GM23338 (cell line): ENCODE measurements around the gene CAMTA1. TPM values are rescaled to one million over a fixed set of nuclear protein-coding genes. Genes with fewer than 3 reads are reported as not detected.

Experiments
- ATAC-seq: fragments of 200-7000 bp; cut with Tn5 transposase; 3 replicates; pipeline ENCODE4 v1.9.1; 2020
- DNase-seq: peaks from one replicate; pipeline ENCODE4 v3.0.0-alpha.2; 2015; ENCODE audit warnings: low spot score
- H2AFZ ChIP-seq: fragments of 200-600 bp; sonication (generic); 2 replicates; pipeline ENCODE4 v1.8.0; 2016; ENCODE audit warnings: antibody characterized with exemption, mild to moderate bottlenecking, moderate library complexity
- H3F3A ChIP-seq: fragments of 200-600 bp; sonication (generic); replicated peaks from 2 replicates; pipeline ENCODE4 v1.8.0; 2017; ENCODE audit warnings: antibody characterized with exemption, mixed run types, low read depth
- H3K27ac ChIP-seq: fragments of 200-600 bp; sonication (generic); 2 replicates; pipeline ENCODE4 v1.6.1; 2016; ENCODE audit warnings: low read depth
- H3K27me3 ChIP-seq: fragments of 200-600 bp; sonication (generic); 2 replicates; pipeline ENCODE4 v1.8.0; 2016; ENCODE audit warnings: mild to moderate bottlenecking, mixed run types, moderate library complexity; ENCODE audit not compliant: insufficient read depth
- H3K36me3 ChIP-seq: fragments of 200-600 bp; sonication (generic); 2 replicates; pipeline ENCODE4 v1.8.0; 2016; ENCODE audit warnings: mild to moderate bottlenecking; ENCODE audit not compliant: insufficient read depth
- H3K4me1 ChIP-seq: fragments of 200-600 bp; sonication (generic); 2 replicates; pipeline ENCODE4 v1.8.0; 2016; ENCODE audit warnings: mild to moderate bottlenecking, moderate library complexity; ENCODE audit not compliant: insufficient read depth
- H3K4me2 ChIP-seq: fragments of 200-600 bp; sonication (generic); 2 replicates; pipeline ENCODE4 v1.7.1; 2017; ENCODE audit warnings: mixed run types
- H3K4me3 ChIP-seq: fragments of 200-600 bp; sonication (generic); 2 replicates; pipeline ENCODE4 v1.6.1; 2016; ENCODE audit warnings: mixed run types
- H3K79me2 ChIP-seq: fragments of 200-600 bp; sonication (generic); replicated peaks from 2 replicates; pipeline ENCODE4 v1.8.0; 2017; ENCODE audit warnings: mild to moderate bottlenecking; ENCODE audit not compliant: insufficient read depth
- H3K9me2 ChIP-seq: fragments of 200-600 bp; sonication (generic); 2 replicates; pipeline ENCODE4 v1.8.0; 2017; ENCODE audit not compliant: insufficient read depth
- H4K20me1 ChIP-seq: fragments of 200-600 bp; sonication (generic); replicated peaks from 2 replicates; pipeline ENCODE4 v1.8.0; 2017; ENCODE audit warnings: mild to moderate bottlenecking; ENCODE audit not compliant: insufficient read depth
- H3K27ac Mint-ChIP-seq: 2 replicates; pipeline ENCODE4 v1.8.0; 2020; ENCODE audit warnings: inconsistent platforms, mild to moderate bottlenecking, moderate library complexity, mixed read lengths
- H3K27me3 Mint-ChIP-seq: 3 replicates; pipeline ENCODE4 v1.8.0; 2022; ENCODE audit warnings: low read depth, mild to moderate bottlenecking, moderate library complexity, mixed read lengths, inconsistent platforms; ENCODE audit not compliant: insufficient read depth, poor library complexity
- H3K36me3 Mint-ChIP-seq: 3 replicates; pipeline ENCODE4 v1.8.0; 2021; ENCODE audit warnings: low read depth, mild to moderate bottlenecking, inconsistent platforms, moderate library complexity, mixed read lengths
- H3K4me1 Mint-ChIP-seq: 3 replicates; pipeline ENCODE4 v1.8.0; 2020; ENCODE audit warnings: mild to moderate bottlenecking, inconsistent platforms, mixed read lengths
- H3K4me3 Mint-ChIP-seq: 3 replicates; pipeline ENCODE4 v1.8.0; 2021; ENCODE audit warnings: moderate library complexity, mild to moderate bottlenecking, inconsistent platforms, mixed read lengths
- H3K9me3 Mint-ChIP-seq: 3 replicates; pipeline ENCODE4 v1.8.0; 2020; ENCODE audit warnings: moderate library complexity, mild to moderate bottlenecking, inconsistent platforms, mixed read lengths
- CREB1 ChIP-seq: fragments of 250-450 bp; sonication (Bioruptor Pico); IDR thresholded peaks from 2 replicates; pipeline ENCODE4 v1.5.0; 2020; ENCODE audit warnings: low read depth, mild to moderate bottlenecking, moderate library complexity
- ETS1 ChIP-seq: IDR thresholded peaks from 2 replicates; pipeline ENCODE4 v1.6.1; 2016; ENCODE audit warnings: antibody characterized with exemption
- EZH2 ChIP-seq: fragments of 200-600 bp; sonication (generic); IDR thresholded peaks from one replicate; pipeline ENCODE4 v1.8.0; 2017; ENCODE audit warnings: antibody characterized with exemption, mild to moderate bottlenecking, low read depth; ENCODE audit not compliant: unreplicated experiment
- NANOG ChIP-seq: IDR thresholded peaks from 2 replicates; pipeline ENCODE4 v1.6.1; 2016; ENCODE audit warnings: antibody characterized with exemption, borderline replicate concordance
- REST ChIP-seq: IDR thresholded peaks from one replicate; pipeline ENCODE4 v1.6.1; 2018; ENCODE audit warnings: antibody characterized with exemption; ENCODE audit not compliant: unreplicated experiment
- STAT1 ChIP-seq: IDR thresholded peaks from one replicate; pipeline ENCODE4 v1.6.1; 2016; ENCODE audit warnings: antibody characterized with exemption; ENCODE audit not compliant: unreplicated experiment
- ZNF331 ChIP-seq: fragments of 250-450 bp; sonication (Bioruptor Pico); IDR thresholded peaks from 2 replicates; pipeline ENCODE4 v1.5.0; 2020; ENCODE audit warnings: low read depth, mild to moderate bottlenecking, moderate library complexity
- polyA plus RNA-seq: library from polyadenylated mRNA; unstranded; fragments of >200 nt; fragmentation: Nextera tagmentation; extraction: Ambion mirVana; gene quantifications from 2 replicates; pipeline ENCODE4 v1.2.1, GENCODE V29; 2016
- total RNA-seq: library from RNA; depleted of rRNA; stranded (reverse); fragments of >200 nt; shearing (Covaris generic); gene quantifications from 2 replicates; pipeline ENCODE4 v1.2.3, GENCODE V29; 2014

Gene CAMTA1
- total and polyA plus RNA-seq, 2 experiments from 2014 or later: 115 to 519 TPM

- no peak overlapping the region for H2AFZ ChIP-seq
- H3K27ac Mint-ChIP-seq: no peak overlapping the region
- H3K4me1 ChIP-seq: no peaks in the 10 kb centered on the region
- no peak overlapping the region for H3K4me3 Mint-ChIP-seq
- peaks cover 9% of the 10 kb centered on the region; the same call in 2 of the 3 replicates for H3K4me1 Mint-ChIP-seq
- no peaks in the 10 kb centered on the region for H3K36me3 Mint-ChIP-seq
- no peak overlapping the region for H3K4me2 ChIP-seq
- H4K20me1 ChIP-seq: no peaks in the 10 kb centered on the region
- TF ChIP-seq CREB1 (CRISPR knock-in tag): no peak
- TF ChIP-seq STAT1: no peak
- no peaks in the 10 kb centered on the region for H3K9me3 Mint-ChIP-seq
- DNase-seq (no peak), ATAC-seq (no peak)
- H3K79me2 ChIP-seq: no peaks in the 10 kb centered on the region
- no peak overlapping the region for H3K27ac ChIP-seq
- no peaks in the 10 kb centered on the region for H3K36me3 ChIP-seq
- no peak overlapping the region for H3K4me3 ChIP-seq
- no peaks in the 10 kb centered on the region for H3F3A ChIP-seq
- H3K27me3 Mint-ChIP-seq: peaks cover 5% of the 10 kb centered on the region
- H3K27me3 ChIP-seq: no peaks in the 10 kb centered on the region
- no peaks in the 10 kb centered on the region for H3K9me2 ChIP-seq
Observed at GRCh38 chr1:7663451-7664146, 878.3 kb downstream of the CAMTA1 start.

- no peaks in the 10 kb centered on the region for H4K20me1 ChIP-seq
- H3K9me2 ChIP-seq: no peaks in the 10 kb centered on the region
- no peaks in the 10 kb centered on the region for H3K36me3 ChIP-seq
- H3K27ac Mint-ChIP-seq: no peak overlapping the region
- H3K9me3 Mint-ChIP-seq: no peaks in the 10 kb centered on the region
- no peak overlapping the region for H3K27ac ChIP-seq
- H3K36me3 Mint-ChIP-seq: no peaks in the 10 kb centered on the region
- ATAC-seq: no peak
- peaks cover 9% of the 10 kb centered on the region; the same call in 2 of the 3 replicates for H3K4me1 Mint-ChIP-seq
- no peaks in the 10 kb centered on the region for H3K4me1 ChIP-seq
- H3K27me3 ChIP-seq: no peaks in the 10 kb centered on the region
- peaks cover 5% of the 10 kb centered on the region for H3K27me3 Mint-ChIP-seq
- no peaks in the 10 kb centered on the region for H3F3A ChIP-seq
- no peaks in the 10 kb centered on the region for H3K79me2 ChIP-seq
- no peak overlapping the region for H2AFZ ChIP-seq
- no peak overlapping the region for H3K4me2 ChIP-seq
- H3K4me3 ChIP-seq: no peak overlapping the region
- TF ChIP-seq ETS1 (no peak), CREB1 (CRISPR knock-in tag) (no peak), REST (no peak), NANOG (no peak), EZH2 (no peak), ZNF331 (CRISPR knock-in tag) (no peak)
- H3K4me3 Mint-ChIP-seq: no peak overlapping the region
- no peak for DNase-seq
Observed at GRCh38 chr1:7664147-7664892, 879.1 kb downstream of the CAMTA1 start.
